ENCODE measurements around the gene NUDT22.

The NUDT22 gene, protein sequence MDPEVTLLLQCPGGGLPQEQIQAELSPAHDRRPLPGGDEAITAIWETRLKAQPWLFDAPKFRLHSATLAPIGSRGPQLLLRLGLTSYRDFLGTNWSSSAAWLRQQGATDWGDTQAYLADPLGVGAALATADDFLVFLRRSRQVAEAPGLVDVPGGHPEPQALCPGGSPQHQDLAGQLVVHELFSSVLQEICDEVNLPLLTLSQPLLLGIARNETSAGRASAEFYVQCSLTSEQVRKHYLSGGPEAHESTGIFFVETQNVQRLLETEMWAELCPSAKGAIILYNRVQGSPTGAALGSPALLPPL

DNA sequence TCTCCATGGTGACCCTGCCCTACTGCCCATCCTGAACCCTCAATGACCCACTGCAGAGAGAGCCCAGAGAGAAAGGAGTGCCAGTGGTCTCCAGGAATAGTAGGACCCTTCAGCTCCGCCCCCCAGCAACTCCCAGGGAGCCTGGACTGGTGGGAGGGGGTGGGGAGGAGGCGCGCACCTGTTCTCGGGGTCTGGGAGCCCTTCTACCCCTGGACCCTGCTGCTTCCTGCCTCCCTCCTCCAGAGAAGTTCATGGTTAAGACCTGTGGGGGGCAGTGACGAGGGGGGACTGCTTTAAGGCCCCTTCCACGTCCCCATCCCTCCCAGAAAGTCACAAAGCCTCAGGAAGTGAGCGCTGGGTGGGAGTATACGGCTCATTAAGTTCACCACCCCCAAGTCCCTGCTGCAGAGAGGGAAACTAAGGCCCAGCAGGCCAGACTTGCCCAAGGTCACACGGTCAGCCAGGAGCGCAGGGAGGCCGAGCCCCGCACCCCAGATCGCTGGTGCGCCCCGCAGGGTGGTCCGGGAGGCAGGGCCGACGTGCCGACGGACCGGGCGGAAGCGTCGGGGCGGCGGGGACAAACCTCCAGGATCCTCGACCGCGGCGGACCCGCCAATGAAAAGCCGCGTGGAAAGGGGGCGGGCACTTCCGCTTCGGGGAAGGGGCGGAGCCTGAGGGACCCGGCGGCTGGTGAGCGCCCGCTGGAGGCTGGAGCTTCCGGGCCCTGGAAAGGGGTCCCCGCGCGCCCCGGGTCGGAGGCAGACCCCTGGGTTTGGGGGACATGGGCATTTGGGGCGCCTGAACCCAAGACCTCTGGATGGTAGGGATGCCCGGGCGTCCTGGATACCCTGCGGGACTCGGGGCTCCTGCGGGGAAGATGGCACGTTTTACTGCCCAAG is at the start of gene NUDT22, which contains the start of gene TRPT1:
NUDT22 (plus strand) TSS at position 667 of the 899 bp plus-strand sequence. CDS start 379 bp downstream, outside the sequence.
TRPT1 (minus strand) TSS at position 579 of the 899 bp plus-strand sequence; CDS start at position 253, 326 bp downstream.
- peak in 55 of 56 donors; percentile 29 to 93 (median 81) for DNase-seq

DNA sequence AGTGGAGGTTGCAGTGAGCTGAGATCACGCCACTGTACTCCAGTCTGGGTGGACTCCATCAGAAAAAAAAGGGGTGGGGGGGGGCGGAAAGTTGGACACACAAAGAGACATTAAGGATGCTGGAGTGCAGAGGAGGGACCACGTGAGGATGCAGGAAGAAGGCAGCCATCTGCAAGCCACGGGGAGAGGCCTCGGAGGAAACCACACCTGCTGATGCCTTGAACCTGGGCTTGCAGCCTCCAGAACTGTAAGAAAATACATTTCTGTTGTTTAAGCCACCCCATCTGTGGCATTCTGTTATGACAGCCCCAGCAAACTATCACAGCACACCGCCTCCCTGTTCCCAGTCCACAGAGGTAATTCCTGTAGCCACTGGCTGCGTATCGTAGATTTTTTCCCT is 49.3 kb upstream of the NUDT22 start:
- DNase-seq: peak in 1 of 56 donors; percentile 14

DNA sequence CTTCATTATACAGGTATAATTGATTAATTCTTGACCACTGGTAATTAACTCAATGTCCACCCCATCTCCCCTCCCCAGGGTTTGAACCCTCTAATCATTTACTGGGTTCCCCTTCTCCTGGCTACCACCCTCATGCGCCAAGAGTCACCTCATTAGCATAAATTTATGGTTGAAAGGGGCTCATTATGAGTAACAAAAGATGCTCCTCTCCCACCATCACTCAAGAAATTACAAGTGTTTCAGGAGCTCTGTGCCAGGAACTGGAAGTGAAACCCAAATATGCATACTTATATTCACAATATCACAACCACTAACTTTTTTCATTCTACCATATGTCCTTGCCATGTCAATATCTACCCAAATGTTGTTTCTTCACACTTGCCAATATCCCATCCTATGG is 47.9 kb upstream of the NUDT22 start:
- no peak for DNase-seq

DNA sequence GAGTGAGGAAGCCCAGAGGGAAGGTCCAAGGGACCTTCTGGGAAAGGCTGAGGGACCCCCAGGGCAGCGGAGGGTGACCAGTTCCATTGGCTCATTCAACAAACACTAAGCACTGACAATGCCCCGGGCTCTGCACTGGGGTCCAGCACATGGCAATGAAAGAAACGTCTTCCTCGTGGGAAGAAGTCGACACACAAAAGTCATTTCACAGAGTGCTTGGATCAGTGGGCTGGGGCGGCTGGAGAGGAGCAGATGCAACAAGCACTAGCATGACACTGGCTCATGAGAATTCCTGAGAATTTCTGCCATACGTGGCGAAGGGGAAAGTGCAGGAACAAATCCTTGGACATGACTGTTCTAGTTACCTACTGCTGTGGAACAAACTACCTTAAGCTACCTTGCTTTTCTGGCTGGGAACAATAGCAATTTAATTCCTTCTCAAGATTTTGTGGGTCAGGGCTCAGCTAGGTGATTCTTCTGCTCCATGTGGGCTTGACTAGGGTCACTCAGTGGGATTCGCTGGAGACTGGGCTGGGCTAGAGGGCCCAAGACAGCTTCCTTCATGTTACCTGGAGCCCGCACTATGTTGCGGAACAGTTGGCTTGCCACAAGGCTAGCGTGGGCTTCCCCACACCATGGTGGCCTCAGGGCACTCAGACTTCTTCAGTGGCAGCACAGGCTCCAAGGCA is 47.0 kb upstream of the NUDT22 start:
- DNase-seq: no peak

DNA sequence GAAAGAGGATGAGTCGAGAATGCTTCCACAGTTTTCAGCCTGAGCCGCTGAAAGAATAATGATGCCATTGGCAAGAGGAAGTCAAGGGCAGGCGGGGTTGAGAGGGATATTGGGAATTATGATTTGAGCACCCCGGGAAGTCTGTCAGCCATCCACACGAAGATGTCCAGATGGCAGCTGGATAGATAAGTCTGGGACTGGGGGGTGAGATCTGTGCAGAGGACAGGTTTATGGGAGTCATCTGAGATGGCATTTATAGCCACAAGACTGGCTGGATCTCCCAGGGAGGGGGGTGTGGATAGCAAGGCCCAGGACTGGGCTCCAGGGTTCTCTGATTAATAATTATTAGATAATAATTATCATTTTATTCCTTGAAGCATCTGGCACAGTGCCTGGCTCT is 45.2 kb upstream of the NUDT22 start:
- DNase-seq: peak in 1 of 56 donors; percentile 23

DNA sequence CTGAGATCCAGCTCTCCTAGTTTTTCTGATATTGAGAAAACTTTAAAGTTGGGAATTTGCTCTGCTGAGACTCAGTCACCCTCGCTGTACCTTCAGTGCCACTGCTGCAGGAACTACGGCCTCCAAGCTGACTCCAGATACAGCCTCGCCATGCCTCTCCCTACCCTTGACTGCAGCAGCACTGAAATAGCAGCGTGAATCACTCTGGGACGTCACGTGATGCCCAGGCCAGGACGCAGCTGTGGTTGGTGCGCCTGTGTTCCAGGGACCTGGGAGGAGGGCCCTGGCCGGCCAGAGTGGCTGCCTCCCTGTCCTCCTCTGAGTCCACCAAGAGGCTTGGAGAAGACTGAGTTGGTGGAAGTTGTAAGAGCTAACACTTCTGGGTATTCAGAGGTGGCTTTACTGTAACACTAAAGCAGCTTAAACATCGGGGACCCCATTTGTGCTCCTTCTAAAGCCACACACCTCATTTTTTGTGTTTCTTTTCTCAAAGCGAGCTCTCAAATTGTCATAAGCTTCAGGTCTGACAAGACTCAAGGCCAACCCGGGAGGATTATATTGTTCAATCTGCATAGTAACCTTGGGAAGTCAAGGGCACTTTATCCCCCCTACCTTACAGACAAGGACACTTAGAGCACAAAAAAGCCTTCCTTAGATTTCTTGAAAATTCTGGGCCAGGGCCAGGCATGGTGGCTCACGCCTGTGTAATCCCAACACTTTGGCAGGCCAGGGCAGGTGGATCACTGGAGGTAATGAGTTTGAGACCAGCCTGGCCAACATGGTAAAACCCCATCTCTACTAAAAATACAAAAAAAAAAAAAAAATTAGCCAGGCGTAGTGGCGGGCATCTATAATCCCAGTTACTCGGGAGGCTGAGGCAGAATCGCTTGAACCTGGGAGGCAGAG is 44.3 kb upstream of the NUDT22 start:
- peak; percentile 33 to 96 (median 85) for DNase-seq

DNA sequence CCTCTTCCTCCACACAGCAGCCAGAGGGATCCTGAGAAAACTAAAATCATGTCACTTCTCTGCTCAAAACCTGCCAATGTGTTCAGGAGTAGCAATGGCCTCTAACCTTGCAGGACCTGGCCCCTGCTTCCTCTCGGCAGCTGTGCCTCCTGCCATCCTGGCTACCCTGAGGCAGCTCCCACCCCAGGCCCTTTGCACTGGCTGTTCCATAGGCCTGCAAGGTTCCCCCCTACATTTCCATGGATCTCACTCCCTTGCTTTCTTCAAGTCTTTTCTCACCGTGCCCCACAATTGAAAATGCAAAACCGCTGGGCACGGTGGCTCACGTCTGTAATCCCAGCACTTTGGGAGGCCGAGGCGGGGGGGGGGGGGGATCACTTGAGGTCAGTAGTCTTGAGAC is 42.2 kb upstream of the NUDT22 start:
- DNase-seq: no peak

DNA sequence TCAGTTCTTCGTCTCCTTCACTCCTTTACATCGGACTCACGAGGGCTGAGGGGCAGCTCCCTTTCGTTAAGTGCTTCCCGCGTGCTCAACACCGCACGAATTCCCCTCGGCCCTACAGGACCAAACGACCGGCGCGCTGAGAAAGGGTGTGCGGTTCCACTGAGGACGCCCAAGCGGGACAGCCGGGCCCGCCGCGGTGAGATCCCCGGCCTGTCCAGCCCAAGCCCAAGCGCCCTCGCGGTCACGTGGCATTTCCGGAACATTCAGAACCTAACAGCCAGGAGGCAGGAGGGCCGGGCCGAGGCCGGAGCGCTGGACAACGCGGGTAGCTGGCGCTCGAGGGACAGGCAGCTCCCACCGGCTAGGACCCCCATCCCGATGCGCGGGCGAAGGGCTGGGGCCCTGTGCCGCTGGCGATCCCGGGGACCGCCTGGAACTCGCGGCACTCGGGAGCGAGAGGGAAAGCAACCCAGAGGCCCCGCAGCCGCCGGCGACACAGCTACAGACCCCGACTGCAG is 40.8 kb upstream of the NUDT22 start:
- DNase-seq: peak in 45 of 56 donors; percentile 61 to 99 (median 89)

DNA sequence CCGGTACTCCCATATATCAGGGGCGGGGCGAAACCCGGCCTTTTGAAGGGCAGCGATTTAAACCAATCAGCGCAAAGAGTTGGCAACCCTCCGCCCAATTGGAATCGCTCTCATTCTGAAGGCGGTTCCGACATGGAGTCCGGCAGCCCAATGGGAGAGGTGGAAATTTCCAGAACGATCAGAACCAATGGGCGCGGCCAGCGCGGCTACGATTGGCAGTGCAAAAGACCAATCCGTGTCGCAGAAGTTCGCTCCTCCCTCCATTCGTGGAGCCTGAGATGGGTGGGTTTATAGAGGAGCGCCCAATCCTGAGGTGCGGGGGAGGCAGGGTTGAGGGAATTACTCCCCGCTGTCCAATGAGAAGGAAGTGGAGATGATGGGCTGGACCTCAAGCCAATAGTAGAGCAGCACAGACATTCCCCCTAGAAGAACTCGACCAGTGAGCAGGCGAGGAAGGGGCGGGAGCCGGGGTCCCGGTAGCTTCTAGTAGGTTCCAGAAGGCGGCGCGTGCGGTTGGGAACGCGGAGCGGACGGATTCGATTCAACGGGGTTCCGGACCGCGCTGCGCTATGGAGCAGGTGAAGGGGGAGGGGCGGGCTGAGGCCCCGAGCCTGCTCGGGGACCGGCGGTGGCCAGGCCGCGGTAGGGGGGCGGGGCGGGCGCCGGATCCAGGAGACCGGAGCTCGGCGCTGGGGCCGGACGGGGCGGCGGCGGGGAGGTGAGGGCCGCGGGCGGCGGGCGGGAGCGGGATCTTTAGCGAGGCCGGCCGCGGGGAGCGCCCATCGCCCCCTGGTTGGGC is 40.2 kb upstream of the NUDT22 start, which contains the start of gene STIP1:
STIP1 (plus strand) TSS at position 479 of the 799 bp plus-strand sequence; CDS start at position 570, 91 bp downstream.
- DNase-seq: peak; percentile 97 to 100 (median 99)

DNA sequence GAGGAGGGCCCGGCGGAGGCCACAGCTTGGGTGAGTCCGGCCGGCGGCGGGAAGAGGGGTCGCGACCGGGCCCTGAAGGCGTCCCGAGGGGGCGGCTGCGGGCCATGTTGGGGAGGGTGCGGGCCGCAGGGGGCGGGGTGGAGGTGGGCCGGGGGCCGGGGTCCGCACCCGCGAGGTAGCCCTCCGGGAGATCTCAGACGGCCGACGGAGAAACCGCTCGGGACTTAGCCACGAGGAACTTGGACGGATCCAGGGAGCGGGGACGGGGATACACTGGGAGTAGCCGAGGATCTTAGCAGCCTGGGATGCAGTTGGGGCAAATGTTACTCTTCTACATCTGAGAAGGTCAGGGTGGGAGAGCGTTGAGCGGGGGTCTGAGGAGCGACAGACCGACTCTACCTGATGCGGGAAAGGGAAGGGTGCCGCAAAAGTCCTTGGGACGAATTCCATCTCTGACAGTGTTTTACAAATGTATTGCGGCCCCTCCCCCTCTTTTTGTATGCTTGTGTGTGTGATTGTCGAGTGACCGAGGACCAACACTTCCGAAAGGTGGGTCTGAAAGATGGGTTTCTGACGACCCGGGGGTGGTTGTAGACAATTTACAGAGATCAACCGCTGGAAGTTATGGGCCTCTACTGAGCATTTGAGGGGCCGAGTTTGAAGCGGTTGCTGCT is 39.4 kb upstream of the NUDT22 start:
- DNase-seq: peak in 9 of 56 donors; percentile 21 to 73 (median 46)

DNA sequence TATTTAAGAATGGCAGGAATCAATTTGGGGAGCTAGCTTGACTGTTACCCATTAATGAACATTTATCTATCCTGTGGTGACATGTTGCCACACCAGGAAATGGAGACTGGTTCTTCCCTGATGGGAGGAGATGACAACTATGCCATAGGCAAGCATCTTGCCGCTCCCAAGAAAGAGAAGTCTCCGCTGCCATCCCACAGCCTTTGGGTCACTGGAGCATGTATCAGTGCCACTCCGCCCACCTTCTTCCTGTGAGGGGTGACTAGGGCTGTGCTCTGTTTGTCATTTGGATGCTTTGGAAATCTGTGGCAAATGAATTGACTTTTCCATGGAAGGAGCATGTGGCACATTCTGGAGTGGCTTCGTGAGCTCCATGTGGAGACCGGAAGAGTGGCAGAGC is 33.6 kb upstream of the NUDT22 start:
- DNase-seq: no peak

DNA sequence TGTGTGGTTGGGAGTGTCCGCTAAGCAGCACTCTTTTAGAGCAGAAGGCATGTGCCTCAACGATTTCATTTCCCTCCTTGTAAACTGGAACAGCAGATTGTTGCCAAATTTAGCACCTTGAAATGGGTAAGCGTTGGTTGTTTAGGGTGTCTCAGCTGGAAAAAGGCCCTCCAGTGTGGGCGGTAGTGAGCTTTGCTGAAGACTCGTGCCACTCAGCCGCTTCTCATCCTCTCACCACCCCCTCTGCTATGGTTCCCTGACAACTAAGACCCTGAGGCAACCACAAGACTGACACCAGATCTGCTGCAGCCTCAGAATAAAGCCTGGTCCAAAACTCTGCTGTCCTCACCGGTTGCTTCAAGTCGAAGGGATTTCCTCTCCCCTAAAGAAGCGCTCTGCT is 29.4 kb upstream of the NUDT22 start:
- DNase-seq: peak in 6 of 56 donors; percentile 14 to 68 (median 26)

DNA sequence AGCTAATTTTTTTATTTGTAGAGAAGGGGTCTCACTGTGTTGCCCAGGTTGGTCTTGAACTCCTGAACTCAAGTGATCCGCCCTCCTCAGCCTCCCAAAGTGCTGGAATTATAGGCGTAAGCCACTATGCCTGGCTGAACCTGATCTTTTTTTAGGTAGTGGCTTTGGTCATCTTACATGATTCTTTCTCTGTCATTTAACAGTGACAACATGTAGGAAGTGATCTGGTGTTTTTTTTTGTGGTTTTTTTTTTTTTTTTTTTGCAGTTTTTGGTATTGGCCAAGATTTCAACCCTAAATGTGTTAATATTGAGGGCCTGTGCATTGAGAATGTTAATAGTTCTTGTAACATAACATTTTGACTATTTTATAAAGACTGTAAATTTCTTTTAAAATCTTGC is 27.6 kb upstream of the NUDT22 start:
- DNase-seq: no peak

DNA sequence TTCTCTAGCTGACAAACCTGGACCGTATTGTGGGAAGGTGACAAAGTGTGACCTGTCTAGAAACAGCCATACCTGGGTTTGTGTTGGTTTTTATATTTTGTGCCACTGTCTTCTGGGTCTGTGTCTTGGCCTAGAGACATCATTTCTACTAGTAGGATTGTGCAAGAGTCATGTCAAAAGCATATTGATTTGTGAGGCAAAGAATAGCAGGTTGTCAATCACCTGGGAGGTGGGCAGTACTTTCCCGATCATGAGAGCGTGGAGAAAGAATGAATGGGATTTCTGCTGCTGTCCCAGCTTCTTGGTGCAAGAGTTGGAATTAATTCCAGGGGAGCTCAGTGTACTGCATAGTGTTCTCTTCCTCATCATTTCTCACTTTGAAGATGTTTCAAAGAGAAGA is 24.5 kb upstream of the NUDT22 start:
- no peak for DNase-seq

DNA sequence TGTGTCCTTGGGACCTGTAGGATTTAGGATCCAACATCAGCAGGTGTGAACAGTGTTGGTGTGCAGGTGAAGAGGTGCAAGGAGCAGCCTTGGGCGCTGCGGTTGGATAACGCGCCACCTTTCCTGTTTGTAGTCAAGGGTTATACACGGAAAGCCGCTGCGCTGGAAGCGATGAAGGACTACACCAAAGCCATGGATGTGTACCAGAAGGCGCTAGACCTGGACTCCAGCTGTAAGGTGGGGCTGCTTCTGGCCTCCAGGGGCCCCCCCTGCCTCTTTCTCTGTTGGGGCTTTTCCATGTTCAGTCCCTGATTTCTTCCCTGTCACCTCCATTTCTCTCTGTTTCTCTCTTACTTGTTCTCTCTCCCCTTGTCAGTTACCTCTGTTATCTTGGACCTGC is 23.1 kb upstream of the NUDT22 start:
- DNase-seq: no peak

DNA sequence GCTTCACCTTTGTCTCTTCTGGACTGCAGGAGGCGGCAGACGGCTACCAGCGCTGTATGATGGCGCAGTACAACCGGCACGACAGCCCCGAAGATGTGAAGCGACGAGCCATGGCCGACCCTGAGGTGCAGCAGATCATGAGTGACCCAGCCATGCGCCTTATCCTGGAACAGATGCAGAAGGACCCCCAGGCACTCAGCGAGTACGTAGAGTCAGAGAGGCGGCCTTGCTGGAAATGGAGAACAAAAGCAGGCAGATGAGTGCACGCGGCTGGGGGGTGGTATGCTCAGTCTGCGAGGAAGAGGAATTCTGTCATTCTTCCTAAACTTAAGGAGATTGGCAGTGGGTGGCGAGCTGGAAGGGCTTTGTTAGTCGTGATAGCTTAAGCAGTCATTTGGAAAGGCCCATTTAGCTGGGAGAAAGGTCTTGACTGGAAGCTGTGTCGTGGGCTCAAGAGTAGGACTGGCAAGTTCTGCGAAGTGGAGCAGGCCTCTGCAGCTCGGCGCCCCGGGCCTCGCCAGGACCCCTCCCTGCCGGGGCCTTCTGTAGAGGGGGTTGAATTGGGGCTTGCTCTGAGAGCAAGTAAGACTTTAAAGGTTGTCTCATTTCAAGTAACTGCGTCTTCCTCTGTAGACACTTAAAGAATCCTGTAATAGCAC is 22.5 kb upstream of the NUDT22 start:
- DNase-seq: no peak

DNA sequence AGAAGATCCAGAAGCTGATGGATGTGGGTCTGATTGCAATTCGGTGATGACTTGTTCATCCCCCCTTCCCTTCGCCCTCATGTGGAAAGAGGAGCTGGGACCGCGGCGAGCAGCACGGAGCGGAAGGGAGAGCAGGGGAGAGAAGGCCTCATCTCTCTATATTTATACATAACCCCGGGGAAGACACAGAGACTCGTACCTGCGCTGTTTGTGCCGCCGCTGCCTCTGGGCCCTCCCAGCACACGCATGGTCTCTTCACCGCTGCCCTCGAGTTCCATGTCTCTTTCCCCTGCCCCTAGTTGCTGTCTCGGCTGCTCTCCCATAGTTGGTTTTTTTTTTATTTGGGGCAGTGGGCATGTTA is 22.0 kb upstream of the NUDT22 start:
- no peak for DNase-seq

DNA sequence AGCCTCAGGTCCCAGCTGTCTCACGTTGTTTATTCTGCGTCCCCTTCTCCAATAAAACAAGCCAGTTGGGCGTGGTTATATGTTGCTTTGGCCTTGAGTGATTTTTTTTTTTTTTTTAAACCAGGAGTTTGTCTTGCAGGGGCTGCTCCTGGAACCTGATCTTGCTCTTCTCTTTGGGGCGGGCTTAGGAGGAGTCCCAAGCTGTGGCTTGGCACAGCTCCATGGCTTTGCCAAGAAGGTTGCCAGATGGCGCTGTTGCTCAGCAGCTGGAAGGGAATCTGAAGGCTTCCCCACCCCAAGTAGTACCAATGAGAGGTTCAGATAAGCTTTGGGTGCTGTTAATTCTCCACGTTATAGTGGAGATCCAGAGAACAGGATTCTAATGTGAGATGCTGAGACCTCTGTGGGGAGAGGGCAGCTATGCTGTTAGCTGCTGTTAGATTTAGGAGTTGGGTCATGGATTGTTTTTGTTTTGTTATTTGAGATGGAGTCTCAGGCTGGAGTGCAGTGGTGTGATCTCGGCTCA is 21.5 kb upstream of the NUDT22 start:
- DNase-seq: peak in 51 of 56 donors; percentile 11 to 87 (median 62)
